ENCODE data around the gene TMEM54.

The TMEM54 gene

DNA sequence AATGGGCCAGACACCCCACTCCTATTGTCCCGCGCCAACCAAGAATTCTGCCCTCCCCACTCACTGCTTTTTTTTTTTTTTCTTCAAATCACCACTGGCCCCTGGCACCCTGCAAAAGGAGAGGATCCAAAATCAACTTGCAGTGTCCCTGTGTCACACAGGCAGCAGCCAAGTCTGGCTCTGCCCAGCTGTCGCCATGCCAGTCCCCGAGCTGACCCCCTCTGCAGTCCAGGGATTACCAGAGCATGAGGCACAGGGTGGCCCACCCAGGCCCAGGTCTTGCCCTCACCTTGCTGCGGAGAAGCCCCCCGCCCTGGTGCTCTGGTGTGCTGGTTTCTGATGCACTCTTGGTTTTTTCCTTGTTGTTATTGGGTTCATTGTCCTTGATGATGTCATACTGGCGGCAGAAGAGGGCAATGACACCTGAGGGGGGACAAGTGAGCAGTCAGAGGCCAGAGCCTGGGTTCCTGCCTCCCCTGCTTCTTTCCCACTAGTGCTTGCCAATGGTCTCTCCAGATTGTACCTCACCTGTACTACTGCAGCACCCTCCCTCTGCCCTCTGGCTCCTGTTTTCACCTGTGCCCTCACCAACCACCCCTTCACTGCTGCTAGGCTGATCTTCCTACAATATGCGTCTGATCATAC is 36.7 kb downstream of the TMEM54 start:
- no peak for DNase-seq (ENCODE audit: low read depth in 1 of 2, low spot score in 1 of 2)

- DNase-seq (ENCODE audit: low read depth in 1 of 2, low spot score in 1 of 2): no peak
Measured at GRCh38 chr1:32863881-32864245, 37.3 kb downstream of the TMEM54 start.

DNA sequence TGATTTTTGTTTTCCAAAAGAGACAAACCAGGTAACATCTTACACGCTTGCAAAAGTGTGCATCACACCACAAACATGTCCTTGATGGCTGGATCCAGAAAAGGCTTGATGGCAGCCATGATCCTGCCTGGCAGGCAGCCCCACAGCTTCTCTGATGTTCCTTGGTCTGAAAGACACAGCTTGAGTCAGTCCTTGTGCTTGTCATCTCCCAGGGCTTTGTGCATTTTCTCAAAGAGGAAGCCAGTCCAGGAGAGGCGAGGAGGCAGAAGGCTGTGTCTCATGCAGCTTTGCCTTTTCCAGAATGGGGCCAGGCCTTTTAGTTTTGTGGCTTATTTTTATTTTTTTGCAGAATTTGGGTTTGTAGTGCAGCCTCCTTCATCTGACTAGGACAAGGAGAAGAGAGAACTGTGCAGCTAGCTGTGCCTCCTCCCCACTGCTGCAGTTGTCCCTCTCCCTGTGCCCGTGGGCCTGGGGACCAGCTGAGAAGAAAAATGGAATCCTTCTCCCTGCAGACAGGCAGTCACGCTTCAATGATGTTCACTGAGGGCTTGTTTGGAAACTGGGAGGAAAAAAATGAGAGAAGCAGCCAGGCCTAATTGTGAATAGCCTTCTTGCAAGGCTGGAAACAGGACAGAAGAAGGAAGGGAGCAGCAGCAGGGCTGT is 37.8 kb downstream of the TMEM54 start:
- DNase-seq (ENCODE audit: low read depth in 1 of 2, low spot score in 1 of 2): no peak

- no peak for DNase-seq (ENCODE audit: low read depth in 1 of 2, low spot score in 1 of 2)
Measured at GRCh38 chr1:32861904-32862695, 39.1 kb downstream of the TMEM54 start.

GRCh38 chr1:32860566-32860965 is 40.6 kb downstream of the TMEM54 start:
- DNase-seq (ENCODE audit: low read depth in 1 of 2, low spot score in 1 of 2): no peak

GRCh38 chr1:32859915-32860314 is 41.3 kb downstream of the TMEM54 start:
- DNase-seq (ENCODE audit: low read depth in 1 of 2, low spot score in 1 of 2): no peak

DNA sequence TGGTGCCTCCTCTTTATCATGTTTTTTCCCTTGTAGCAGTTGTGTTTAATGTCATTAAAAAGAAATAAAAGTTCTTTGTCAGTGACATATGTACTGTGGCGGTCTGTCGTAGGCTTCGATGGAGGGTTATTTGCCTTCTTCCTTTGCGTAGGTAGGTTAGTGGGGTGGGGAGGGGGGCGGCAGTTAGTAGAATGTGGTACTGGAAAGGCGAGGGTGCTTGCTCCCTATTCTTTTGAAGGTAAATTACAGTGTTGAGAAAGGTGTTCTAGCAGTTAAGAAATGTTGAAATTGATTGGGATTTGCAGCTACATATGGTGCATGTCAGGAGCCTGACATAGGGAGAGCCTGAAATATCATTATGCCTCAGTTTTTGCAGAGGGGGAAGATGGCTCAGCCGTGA is 42.4 kb downstream of the TMEM54 start:
- no peak for DNase-seq (ENCODE audit: low read depth in 1 of 2, low spot score in 1 of 2)

GRCh38 chr1:32858136-32858535 is 43.1 kb downstream of the TMEM54 start:
- DNase-seq (ENCODE audit: low read depth in 1 of 2, low spot score in 1 of 2): no peak

GRCh38 chr1:32855861-32856617 is 45.1 kb downstream of the TMEM54 start:
- no peak for DNase-seq (ENCODE audit: low read depth in 1 of 2, low spot score in 1 of 2)

GRCh38 chr1:32848354-32849063 is 52.7 kb downstream of the TMEM54 start:
- DNase-seq (ENCODE audit: low read depth in 1 of 2, low spot score in 1 of 2): no peak

Data from activated T-helper 1 cell treated with anti-CD3 and anti-CD28 coated beads, Interleukin-2, amount 50 U/mL, for 16 hours (primary cell).